MCF 10A (cell line): Measurements from ENCODE around the gene NAP1L5. TPM values are rescaled to one million over a fixed set of nuclear protein-coding genes. Genes with fewer than 3 reads are reported as not detected.

Experiments used
- BruUV-seq: library from RNA; stranded (reverse); fragments of 400-500 nt; replicated peaks from 2 replicates; lab custom pipeline; 2021; lab: Mats Ljungman, UMichigan
- CTCF ChIA-PET: fragments of 300-600 bp; sonication (Branson Sonifier 250); formaldehyde crosslinking; extraction: SDS; loops from one replicate; lab custom pipeline; 2021; ENCODE audit warnings: antibody characterized with exemption, inconsistent platforms; lab: Yijun Ruan, JAX
- POLR2A ChIA-PET: fragments of 300-600, 350-650 bp; sonication (Branson Sonifier 250); formaldehyde crosslinking; extraction: SDS; loops from one replicate; lab custom pipeline; 2020; ENCODE audit warnings: antibody characterized with exemption, inconsistent platforms; lab: Yijun Ruan, JAX
- DNase-seq: peaks from one replicate; pipeline ENCODE4 v3.0.0-alpha.2; 2018; ENCODE audit not compliant: unreplicated experiment
- H3K27ac Mint-ChIP-seq: one replicate; pipeline ENCODE4 v1.8.0; 2022; ENCODE audit warnings: mild to moderate bottlenecking, low read depth, mixed read lengths; ENCODE audit not compliant: unreplicated experiment
- H3K27me3 Mint-ChIP-seq: one replicate; pipeline ENCODE4 v1.8.0; 2022; ENCODE audit warnings: mixed read lengths; ENCODE audit not compliant: insufficient read depth, unreplicated experiment
- H3K36me3 Mint-ChIP-seq: one replicate; pipeline ENCODE4 v1.8.0; 2022; ENCODE audit warnings: mild to moderate bottlenecking, moderate library complexity, mixed read lengths; ENCODE audit not compliant: insufficient read depth, unreplicated experiment
- H3K4me1 Mint-ChIP-seq: one replicate; pipeline ENCODE4 v1.8.0; 2022; ENCODE audit warnings: mixed read lengths; ENCODE audit not compliant: insufficient read depth, unreplicated experiment
- H3K4me3 Mint-ChIP-seq: one replicate; pipeline ENCODE4 v1.8.0; 2022; ENCODE audit warnings: mild to moderate bottlenecking, moderate library complexity, mixed read lengths; ENCODE audit not compliant: unreplicated experiment
- H3K9me3 Mint-ChIP-seq: one replicate; pipeline ENCODE4 v1.8.0; 2022; ENCODE audit warnings: mixed read lengths; ENCODE audit not compliant: unreplicated experiment
- intact Hi-C: fragments of 100-400 bp; cut with micrococcal nuclease; formaldehyde crosslinking; loops from 2 replicates; pipeline ENCODE4 v1.14.1; 2022
- total RNA-seq: library from RNA; stranded (reverse); gene quantifications from 2 replicates; pipeline ENCODE4 v1.2.3, GENCODE V29; 2022
- TF ChIP-seq, protein P1 (sequence below): fragments of 200-600 bp; IDR thresholded peaks from one replicate; pipeline ENCODE4 v1.8.0; 2022; ENCODE audit warnings: antibody characterized with exemption, mild to moderate bottlenecking; ENCODE audit not compliant: unreplicated experiment

The NAP1L5 gene
- total RNA-seq, 1 experiment from 2014 or later = 0.30 TPM

DNA sequence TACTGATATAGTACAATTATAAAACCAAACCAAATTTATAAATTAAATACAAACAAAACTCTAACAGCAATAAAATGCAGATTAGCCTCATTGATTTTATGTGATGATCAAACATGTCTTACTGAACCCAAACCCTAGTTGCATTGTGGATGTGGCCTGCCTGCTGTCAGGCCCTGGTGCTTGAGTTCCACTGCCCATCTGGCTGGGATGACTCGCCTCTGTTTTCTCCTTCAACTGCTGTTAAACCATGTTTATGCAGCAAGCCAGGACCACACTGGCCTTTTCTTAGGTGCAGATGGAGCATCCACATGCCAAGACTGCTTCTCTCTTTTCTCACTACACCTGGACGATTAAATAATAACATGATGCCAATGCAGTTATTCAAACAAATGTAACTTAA lies 22.6 kb downstream of the NAP1L5 start:
- Mint-ChIP-seq H3K36me3 (peaks cover 77% of the 10 kb centered on the region), H3K9me3 (no peaks in the 10 kb centered on the region), H3K27me3 (no peaks in the 10 kb centered on the region), H3K27ac (no peak overlapping the region), H3K4me1 (no peaks in the 10 kb centered on the region), H3K4me3 (no peak overlapping the region)
- TF ChIP-seq, protein P1, sequence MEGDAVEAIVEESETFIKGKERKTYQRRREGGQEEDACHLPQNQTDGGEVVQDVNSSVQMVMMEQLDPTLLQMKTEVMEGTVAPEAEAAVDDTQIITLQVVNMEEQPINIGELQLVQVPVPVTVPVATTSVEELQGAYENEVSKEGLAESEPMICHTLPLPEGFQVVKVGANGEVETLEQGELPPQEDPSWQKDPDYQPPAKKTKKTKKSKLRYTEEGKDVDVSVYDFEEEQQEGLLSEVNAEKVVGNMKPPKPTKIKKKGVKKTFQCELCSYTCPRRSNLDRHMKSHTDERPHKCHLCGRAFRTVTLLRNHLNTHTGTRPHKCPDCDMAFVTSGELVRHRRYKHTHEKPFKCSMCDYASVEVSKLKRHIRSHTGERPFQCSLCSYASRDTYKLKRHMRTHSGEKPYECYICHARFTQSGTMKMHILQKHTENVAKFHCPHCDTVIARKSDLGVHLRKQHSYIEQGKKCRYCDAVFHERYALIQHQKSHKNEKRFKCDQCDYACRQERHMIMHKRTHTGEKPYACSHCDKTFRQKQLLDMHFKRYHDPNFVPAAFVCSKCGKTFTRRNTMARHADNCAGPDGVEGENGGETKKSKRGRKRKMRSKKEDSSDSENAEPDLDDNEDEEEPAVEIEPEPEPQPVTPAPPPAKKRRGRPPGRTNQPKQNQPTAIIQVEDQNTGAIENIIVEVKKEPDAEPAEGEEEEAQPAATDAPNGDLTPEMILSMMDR = no peak
- ChIA-PET CTCF (no interaction called here), POLR2A (no interaction called here)
- no TSS peak for BruUV-seq
- intact Hi-C loops = loop anchor here (5.0 kb wide), 1 partner anchor 347 kb away; no protein-coding TSS in a partner anchor
- DNase-seq = no peak

DNA sequence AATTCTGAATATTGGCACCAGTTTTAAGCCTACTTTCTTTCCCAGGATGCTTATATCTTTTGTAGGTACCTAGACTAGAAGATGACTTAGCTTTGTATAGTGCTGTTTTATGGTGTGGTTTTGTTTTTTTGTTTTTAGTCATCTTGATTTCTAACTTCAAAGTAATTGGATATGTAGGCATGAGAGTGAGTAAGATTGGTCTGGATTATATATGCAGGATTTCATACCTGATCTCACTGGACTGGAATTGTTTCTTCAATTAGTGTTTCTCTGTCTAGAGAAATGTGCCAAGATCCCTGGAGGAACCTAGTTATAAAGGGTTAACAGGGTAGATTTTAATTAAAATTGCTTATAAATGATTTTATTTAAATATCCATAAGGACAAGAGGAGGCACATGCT lies 23.1 kb downstream of the NAP1L5 start:
- intact Hi-C loops = loop anchor here (5.0 kb wide), 1 partner anchor 348 kb away; no protein-coding TSS in a partner anchor
- H3K4me1 Mint-ChIP-seq = no peaks in the 10 kb centered on the region
- no peak for DNase-seq
- BruUV-seq = no TSS peak
- no peaks in the 10 kb centered on the region for H3K9me3 Mint-ChIP-seq
- ChIA-PET POLR2A (no interaction called here), CTCF (interaction anchor here (0.6 kb wide), 1 partner anchor 135 kb away, joined by 3 read pairs; no protein-coding TSS in a partner anchor)
- peaks cover 77% of the 10 kb centered on the region for H3K36me3 Mint-ChIP-seq
- H3K27ac Mint-ChIP-seq = peak overlapping the region; percentile 23
- TF ChIP-seq, protein P1 = no peak
- H3K4me3 Mint-ChIP-seq = no peak overlapping the region
- H3K27me3 Mint-ChIP-seq = no peaks in the 10 kb centered on the region

DNA sequence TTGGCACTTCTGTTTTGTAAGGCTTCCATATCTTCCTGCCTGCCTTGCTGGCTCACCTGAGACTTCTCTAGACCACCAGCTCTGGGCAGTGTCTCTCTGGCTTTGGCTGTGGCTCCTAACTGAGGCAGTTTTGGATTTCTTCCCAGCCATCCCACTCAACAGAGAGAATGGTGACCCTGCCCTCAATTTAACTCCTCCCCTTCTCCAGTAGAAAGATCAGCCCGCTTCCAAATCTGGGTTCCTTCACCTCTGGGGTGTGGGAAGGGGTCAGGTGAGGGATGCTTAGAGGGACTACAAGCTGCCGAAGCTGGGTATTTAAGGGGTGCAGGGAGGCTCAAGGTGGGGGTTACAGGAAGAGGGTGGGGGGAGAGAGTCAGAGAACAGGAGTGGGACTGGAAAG lies 23.7 kb downstream of the NAP1L5 start:
- TF ChIP-seq, protein P1 = no peak
- POLR2A ChIA-PET = interaction anchor here (0.7 kb wide), 2 partner anchors 10 to 97 kb away, joined by 3 read pairs; no protein-coding TSS in a partner anchor
- no peaks in the 10 kb centered on the region for H3K9me3 Mint-ChIP-seq
- no peak for DNase-seq
- H3K4me1 Mint-ChIP-seq = no peaks in the 10 kb centered on the region
- no peaks in the 10 kb centered on the region for H3K27me3 Mint-ChIP-seq
- peaks cover 77% of the 10 kb centered on the region for H3K36me3 Mint-ChIP-seq
- no peak overlapping the region for H3K4me3 Mint-ChIP-seq
- H3K27ac Mint-ChIP-seq = peak overlapping the region; percentile 23
- CTCF ChIA-PET = interaction anchor here (0.6 to 2.0 kb wide), 10 partner anchors 11 to 344 kb away, joined by 3 to 13 read pairs (median 3); no protein-coding TSS in a partner anchor
- intact Hi-C loops = loop anchor here (5.0 kb wide), 1 partner anchor 348 kb away; no protein-coding TSS in a partner anchor
- BruUV-seq = no TSS peak

DNA sequence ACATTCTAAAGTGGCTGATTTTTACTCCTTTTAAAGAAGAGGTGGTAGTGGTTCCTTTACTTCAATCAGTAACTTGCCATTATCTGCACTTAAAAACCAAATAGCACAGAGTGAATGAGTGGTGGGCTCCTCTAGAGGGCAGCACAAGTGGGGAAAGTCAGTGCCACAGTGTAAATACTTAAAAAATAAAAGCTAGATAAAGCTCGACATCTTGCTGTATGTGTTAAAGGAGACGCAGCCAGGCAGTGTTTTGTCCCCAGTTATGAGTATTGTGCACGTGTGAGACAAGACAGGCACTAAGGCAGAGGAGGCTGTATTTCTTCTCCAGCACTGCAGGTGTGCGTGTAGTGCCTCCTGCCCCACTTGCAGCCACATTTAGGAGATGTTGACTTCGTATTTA lies 24.6 kb downstream of the NAP1L5 start:
- intact Hi-C loops = loop anchor here (5.0 kb wide), 1 partner anchor 349 kb away; no protein-coding TSS in a partner anchor
- no peaks in the 10 kb centered on the region for H3K27me3 Mint-ChIP-seq
- no peaks in the 10 kb centered on the region for H3K9me3 Mint-ChIP-seq
- peaks cover 77% of the 10 kb centered on the region for H3K36me3 Mint-ChIP-seq
- no peak overlapping the region for H3K27ac Mint-ChIP-seq
- ChIA-PET CTCF (interaction anchor here (0.6 to 2.0 kb wide), 10 partner anchors 10 to 345 kb away, joined by 3 to 13 read pairs (median 4); no protein-coding TSS in a partner anchor), POLR2A (interaction anchor here (0.6 to 1.6 kb wide), 3 partner anchors 11 to 96 kb away, joined by 3 read pairs; no protein-coding TSS in a partner anchor)
- BruUV-seq = no TSS peak
- H3K4me3 Mint-ChIP-seq = no peak overlapping the region
- no peaks in the 10 kb centered on the region for H3K4me1 Mint-ChIP-seq
- TF ChIP-seq, protein P1 = peak; percentile 21
- DNase-seq = peak; percentile 33
